MCF 10A (cell line): ENCODE results near the gene ANKRD28. TPM values are rescaled to one million over a fixed set of nuclear protein-coding genes. Genes with fewer than 3 reads are reported as not detected.

Source experiments
- BruUV-seq: library from RNA; stranded (reverse); fragments of 400-500 nt; replicated peaks from 2 replicates; lab custom pipeline; 2021; lab: Mats Ljungman, UMichigan
- CTCF ChIA-PET: fragments of 300-600 bp; sonication (Branson Sonifier 250); formaldehyde crosslinking; extraction: SDS; loops from one replicate; lab custom pipeline; 2021; ENCODE audit warnings: antibody characterized with exemption, inconsistent platforms; lab: Yijun Ruan, JAX
- POLR2A ChIA-PET: fragments of 300-600, 350-650 bp; sonication (Branson Sonifier 250); formaldehyde crosslinking; extraction: SDS; loops from one replicate; lab custom pipeline; 2020; ENCODE audit warnings: antibody characterized with exemption, inconsistent platforms; lab: Yijun Ruan, JAX
- DNase-seq: peaks from one replicate; pipeline ENCODE4 v3.0.0-alpha.2; 2018; ENCODE audit not compliant: unreplicated experiment
- H3K27ac Mint-ChIP-seq: one replicate; pipeline ENCODE4 v1.8.0; 2022; ENCODE audit warnings: mild to moderate bottlenecking, low read depth, mixed read lengths; ENCODE audit not compliant: unreplicated experiment
- H3K27me3 Mint-ChIP-seq: one replicate; pipeline ENCODE4 v1.8.0; 2022; ENCODE audit warnings: mixed read lengths; ENCODE audit not compliant: insufficient read depth, unreplicated experiment
- H3K36me3 Mint-ChIP-seq: one replicate; pipeline ENCODE4 v1.8.0; 2022; ENCODE audit warnings: mild to moderate bottlenecking, moderate library complexity, mixed read lengths; ENCODE audit not compliant: insufficient read depth, unreplicated experiment
- H3K4me1 Mint-ChIP-seq: one replicate; pipeline ENCODE4 v1.8.0; 2022; ENCODE audit warnings: mixed read lengths; ENCODE audit not compliant: insufficient read depth, unreplicated experiment
- H3K4me3 Mint-ChIP-seq: one replicate; pipeline ENCODE4 v1.8.0; 2022; ENCODE audit warnings: mild to moderate bottlenecking, moderate library complexity, mixed read lengths; ENCODE audit not compliant: unreplicated experiment
- H3K9me3 Mint-ChIP-seq: one replicate; pipeline ENCODE4 v1.8.0; 2022; ENCODE audit warnings: mixed read lengths; ENCODE audit not compliant: unreplicated experiment
- intact Hi-C: fragments of 100-400 bp; cut with micrococcal nuclease; formaldehyde crosslinking; loops from 2 replicates; pipeline ENCODE4 v1.14.1; 2022
- total RNA-seq: library from RNA; stranded (reverse); gene quantifications from 2 replicates; pipeline ENCODE4 v1.2.3, GENCODE V29; 2022
- TF ChIP-seq, protein P1 (sequence below): fragments of 200-600 bp; IDR thresholded peaks from one replicate; pipeline ENCODE4 v1.8.0; 2022; ENCODE audit warnings: antibody characterized with exemption, mild to moderate bottlenecking; ENCODE audit not compliant: unreplicated experiment

The ANKRD28 gene
- total RNA-seq, 1 experiment from 2014 or later: 79.0 TPM

DNA sequence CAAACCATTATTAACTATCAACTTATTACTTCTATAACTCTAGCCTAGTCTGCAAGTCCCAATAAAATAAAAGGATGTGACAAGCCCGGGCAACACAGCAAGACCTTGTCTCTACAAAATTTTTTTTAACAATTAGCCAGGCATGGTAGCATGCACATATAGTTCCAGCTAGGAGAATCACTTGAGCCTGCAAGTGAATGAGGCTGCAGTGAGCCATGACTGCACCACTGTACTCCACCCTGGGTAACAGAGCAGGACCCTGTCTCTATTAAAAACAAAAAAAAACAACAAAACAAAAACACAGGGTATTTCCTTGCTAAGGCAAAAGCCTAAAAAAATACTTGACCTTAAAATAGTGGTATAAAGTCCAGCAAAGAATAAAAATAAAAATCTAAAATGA is 31.4 kb downstream of the ANKRD28 start:
- no peaks in the 10 kb centered on the region for H3K27me3 Mint-ChIP-seq
- no peak overlapping the region for H3K4me3 Mint-ChIP-seq
- ChIA-PET CTCF (no interaction called here), POLR2A (interaction anchor here (0.6 to 6.0 kb wide), 4 partner anchors 9 to 82 kb away, joined by 3 to 37 read pairs (median 5); no protein-coding TSS in a partner anchor)
- no peak for DNase-seq
- peaks cover 24% of the 10 kb centered on the region for H3K4me1 Mint-ChIP-seq
- no peaks in the 10 kb centered on the region for H3K9me3 Mint-ChIP-seq
- intact Hi-C loops: no loop called here
- BruUV-seq: no TSS peak
- H3K36me3 Mint-ChIP-seq: peaks cover 71% of the 10 kb centered on the region
- TF ChIP-seq, protein P1, sequence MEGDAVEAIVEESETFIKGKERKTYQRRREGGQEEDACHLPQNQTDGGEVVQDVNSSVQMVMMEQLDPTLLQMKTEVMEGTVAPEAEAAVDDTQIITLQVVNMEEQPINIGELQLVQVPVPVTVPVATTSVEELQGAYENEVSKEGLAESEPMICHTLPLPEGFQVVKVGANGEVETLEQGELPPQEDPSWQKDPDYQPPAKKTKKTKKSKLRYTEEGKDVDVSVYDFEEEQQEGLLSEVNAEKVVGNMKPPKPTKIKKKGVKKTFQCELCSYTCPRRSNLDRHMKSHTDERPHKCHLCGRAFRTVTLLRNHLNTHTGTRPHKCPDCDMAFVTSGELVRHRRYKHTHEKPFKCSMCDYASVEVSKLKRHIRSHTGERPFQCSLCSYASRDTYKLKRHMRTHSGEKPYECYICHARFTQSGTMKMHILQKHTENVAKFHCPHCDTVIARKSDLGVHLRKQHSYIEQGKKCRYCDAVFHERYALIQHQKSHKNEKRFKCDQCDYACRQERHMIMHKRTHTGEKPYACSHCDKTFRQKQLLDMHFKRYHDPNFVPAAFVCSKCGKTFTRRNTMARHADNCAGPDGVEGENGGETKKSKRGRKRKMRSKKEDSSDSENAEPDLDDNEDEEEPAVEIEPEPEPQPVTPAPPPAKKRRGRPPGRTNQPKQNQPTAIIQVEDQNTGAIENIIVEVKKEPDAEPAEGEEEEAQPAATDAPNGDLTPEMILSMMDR: no peak
- peak overlapping the region; percentile 81 for H3K27ac Mint-ChIP-seq

DNA sequence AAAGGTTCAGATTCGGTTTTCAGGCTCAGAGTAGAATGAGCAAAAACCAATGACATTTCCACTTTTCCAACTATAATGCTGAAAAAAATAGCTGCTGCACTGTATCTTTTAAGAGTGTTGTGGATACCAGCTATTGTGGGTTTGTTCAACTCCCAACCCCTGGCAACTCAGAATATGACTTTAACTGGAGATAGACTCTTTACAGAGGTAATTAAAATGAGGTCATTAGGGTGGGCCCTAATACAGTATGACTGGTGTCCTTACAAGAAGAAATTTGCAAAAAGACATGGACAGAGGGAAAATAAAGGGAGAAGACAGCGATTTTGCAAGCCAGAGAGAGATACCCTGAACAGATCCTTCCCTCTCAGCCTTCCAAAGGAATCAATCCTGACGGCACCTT is 39.5 kb downstream of the ANKRD28 start:
- ChIA-PET CTCF (interaction anchor here (1.8 kb wide), 1 partner anchor 8 kb away, joined by 5 read pairs; no protein-coding TSS in a partner anchor), POLR2A (interaction anchor here (0.5 to 2.7 kb wide), 2 partner anchors 10 to 15 kb away, joined by 3 to 10 read pairs; no protein-coding TSS in a partner anchor)
- H3K27ac Mint-ChIP-seq: no peak overlapping the region
- H3K9me3 Mint-ChIP-seq: no peaks in the 10 kb centered on the region
- peaks cover 76% of the 10 kb centered on the region for H3K36me3 Mint-ChIP-seq
- DNase-seq: no peak
- intact Hi-C loops: no loop called here
- no TSS peak for BruUV-seq
- H3K4me1 Mint-ChIP-seq: peaks cover 30% of the 10 kb centered on the region
- no peaks in the 10 kb centered on the region for H3K27me3 Mint-ChIP-seq
- TF ChIP-seq, protein P1: no peak
- H3K4me3 Mint-ChIP-seq: no peak overlapping the region

DNA sequence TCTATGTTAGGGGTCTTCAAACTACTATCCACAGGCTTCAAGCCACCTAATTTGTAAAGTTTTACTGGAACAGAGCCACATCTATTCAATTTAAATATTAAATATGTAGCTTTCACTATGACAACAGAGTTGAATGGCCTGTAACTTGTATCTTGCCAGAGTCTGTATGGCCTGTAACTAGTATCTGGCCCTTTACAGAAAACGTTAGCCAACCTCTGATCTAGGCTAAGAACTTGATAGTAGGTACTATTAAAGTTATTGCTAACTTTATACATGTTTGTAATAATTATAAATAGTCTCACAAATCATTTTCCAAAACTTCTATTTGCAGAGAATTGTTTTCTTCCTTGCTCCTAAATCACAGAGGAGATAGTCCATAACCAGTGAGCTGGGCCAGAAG is 40.0 kb downstream of the ANKRD28 start:
- no peak for DNase-seq
- TF ChIP-seq, protein P1: no peak
- Mint-ChIP-seq H3K9me3 (no peaks in the 10 kb centered on the region), H3K4me3 (no peak overlapping the region), H3K27ac (no peak overlapping the region), H3K36me3 (peaks cover 75% of the 10 kb centered on the region), H3K4me1 (peaks cover 35% of the 10 kb centered on the region), H3K27me3 (no peaks in the 10 kb centered on the region)
- intact Hi-C loops: no loop called here
- ChIA-PET POLR2A (interaction anchor here (0.5 to 2.7 kb wide), 2 partner anchors 10 to 14 kb away, joined by 3 to 10 read pairs; no protein-coding TSS in a partner anchor), CTCF (no interaction called here)
- BruUV-seq: no TSS peak

DNA sequence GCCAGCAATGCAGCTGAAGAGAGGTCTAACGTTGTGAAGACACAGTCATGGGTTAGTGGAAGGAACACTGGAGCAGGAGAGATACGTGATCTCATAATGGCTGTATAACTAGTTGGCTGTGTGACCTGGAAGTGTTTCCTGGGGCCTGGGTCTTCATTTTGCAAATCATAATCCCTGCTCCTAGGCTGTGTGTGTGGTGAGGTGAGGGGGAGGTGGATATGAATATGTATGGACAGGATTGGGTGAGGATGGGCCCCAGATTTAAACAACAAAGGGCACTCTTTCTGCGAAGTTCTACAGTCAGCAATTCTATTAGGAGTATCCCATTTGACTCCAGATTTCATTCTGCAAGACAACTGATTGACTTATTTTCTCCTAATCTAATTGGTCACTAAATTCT is 41.3 kb downstream of the ANKRD28 start:
- CTCF ChIA-PET: no interaction called here
- BruUV-seq: no TSS peak
- no peak for DNase-seq
- H3K27ac Mint-ChIP-seq: no peak overlapping the region
- TF ChIP-seq, protein P1: no peak
- H3K9me3 Mint-ChIP-seq: no peaks in the 10 kb centered on the region
- POLR2A ChIA-PET: no interaction called here
- peaks cover 62% of the 10 kb centered on the region for H3K36me3 Mint-ChIP-seq
- H3K4me3 Mint-ChIP-seq: no peak overlapping the region
- H3K27me3 Mint-ChIP-seq: no peaks in the 10 kb centered on the region
- intact Hi-C loops: no loop called here
- H3K4me1 Mint-ChIP-seq: peaks cover 39% of the 10 kb centered on the region
